Measurements from ENCODE around the gene MEG3.

MEG3 gene

GRCh38 chr14:100884456-100884855, 58.5 kb downstream of the MEG3 start:
- Mint-ChIP-seq H3K9me3 (peaks cover 6% of the 10 kb centered on the region), H3K36me3 (no peaks in the 10 kb centered on the region), H3K4me1 (no peaks in the 10 kb centered on the region), H3K4me3 (no peak overlapping the region), H3K27me3 (peaks cover 10% of the 10 kb centered on the region), H3K27ac (no peak overlapping the region)
- no peak for DNase-seq
- CTCF ChIA-PET, result no interaction called here

GRCh38 chr14:100885196-100885595, 59.3 kb downstream of the MEG3 start:
- no peak overlapping the region for H3K27ac Mint-ChIP-seq
- no peak for DNase-seq
- H3K27me3 Mint-ChIP-seq, result peaks cover 16% of the 10 kb centered on the region
- H3K9me3 Mint-ChIP-seq, result peaks cover 6% of the 10 kb centered on the region
- H3K4me3 Mint-ChIP-seq, result no peak overlapping the region
- H3K36me3 Mint-ChIP-seq, result no peaks in the 10 kb centered on the region
- CTCF ChIA-PET, result no interaction called here
- no peaks in the 10 kb centered on the region for H3K4me1 Mint-ChIP-seq

- no peak overlapping the region for H3K27ac Mint-ChIP-seq
- CTCF ChIA-PET, result no interaction called here
Observed at GRCh38 chr14:100885617-100886016, 59.7 kb downstream of the MEG3 start.

GRCh38 chr14:100887728-100888335, 61.9 kb downstream of the MEG3 start:
- no peak for DNase-seq
- peaks cover 16% of the 10 kb centered on the region for H3K27me3 Mint-ChIP-seq
- no peak overlapping the region for H3K27ac Mint-ChIP-seq
- H3K4me1 Mint-ChIP-seq, result no peaks in the 10 kb centered on the region
- H3K36me3 Mint-ChIP-seq, result no peaks in the 10 kb centered on the region
- CTCF ChIA-PET, result no interaction called here
- no peak overlapping the region for H3K4me3 Mint-ChIP-seq
- peaks cover 3% of the 10 kb centered on the region for H3K9me3 Mint-ChIP-seq

More at GRCh38 chr14:100885617-100886016, 59.7 kb downstream of the MEG3 start:
- Mint-ChIP-seq H3K36me3 (no peaks in the 10 kb centered on the region), H3K4me3 (no peak overlapping the region), H3K27me3 (peaks cover 16% of the 10 kb centered on the region), H3K9me3 (peaks cover 4% of the 10 kb centered on the region), H3K4me1 (no peaks in the 10 kb centered on the region)
- DNase-seq, result no peak

GRCh38 chr14:100888789-100889315, 62.9 kb downstream of the MEG3 start:
- Mint-ChIP-seq H3K27me3 (peaks cover 16% of the 10 kb centered on the region), H3K36me3 (no peaks in the 10 kb centered on the region), H3K4me3 (no peak overlapping the region), H3K9me3 (no peaks in the 10 kb centered on the region), H3K27ac (no peak overlapping the region), H3K4me1 (no peaks in the 10 kb centered on the region)
- CTCF ChIA-PET, result no interaction called here
- DNase-seq, result no peak

- H3K27ac Mint-ChIP-seq, result no peak overlapping the region
- H3K36me3 Mint-ChIP-seq, result no peaks in the 10 kb centered on the region
- DNase-seq, result peak; percentile 16
- H3K4me3 Mint-ChIP-seq, result no peak overlapping the region
- peaks cover 16% of the 10 kb centered on the region for H3K27me3 Mint-ChIP-seq
- no peaks in the 10 kb centered on the region for H3K4me1 Mint-ChIP-seq
- no peaks in the 10 kb centered on the region for H3K9me3 Mint-ChIP-seq
- CTCF ChIA-PET, result no interaction called here
Observed at GRCh38 chr14:100889641-100890040, 63.7 kb downstream of the MEG3 start.

- no peaks in the 10 kb centered on the region for H3K36me3 Mint-ChIP-seq
- H3K9me3 Mint-ChIP-seq, result no peaks in the 10 kb centered on the region
- no peak overlapping the region for H3K27ac Mint-ChIP-seq
- H3K4me1 Mint-ChIP-seq, result no peaks in the 10 kb centered on the region
- DNase-seq, result peak; percentile 15
- no peak overlapping the region for H3K4me3 Mint-ChIP-seq
- H3K27me3 Mint-ChIP-seq, result peaks cover 16% of the 10 kb centered on the region
- CTCF ChIA-PET, result no interaction called here
Observed at GRCh38 chr14:100890061-100890850, 64.3 kb downstream of the MEG3 start.

GRCh38 chr14:100891051-100891450, 65.1 kb downstream of the MEG3 start:
- Mint-ChIP-seq H3K27me3 (peaks cover 15% of the 10 kb centered on the region), H3K4me3 (no peak overlapping the region), H3K36me3 (no peaks in the 10 kb centered on the region), H3K27ac (no peak overlapping the region), H3K4me1 (no peaks in the 10 kb centered on the region), H3K9me3 (no peaks in the 10 kb centered on the region)
- CTCF ChIA-PET, result no interaction called here
- DNase-seq, result peak; percentile 12

- H3K9me3 Mint-ChIP-seq, result no peaks in the 10 kb centered on the region
- H3K27ac Mint-ChIP-seq, result no peak overlapping the region
- H3K27me3 Mint-ChIP-seq, result peaks cover 20% of the 10 kb centered on the region
- H3K4me1 Mint-ChIP-seq, result no peaks in the 10 kb centered on the region
- H3K36me3 Mint-ChIP-seq, result no peaks in the 10 kb centered on the region
- CTCF ChIA-PET, result no interaction called here
- DNase-seq, result no peak
- no peak overlapping the region for H3K4me3 Mint-ChIP-seq
Observed at GRCh38 chr14:100891501-100892445, 65.9 kb downstream of the MEG3 start.

GRCh38 chr14:100892496-100893227, 66.7 kb downstream of the MEG3 start:
- H3K27ac Mint-ChIP-seq, result no peak overlapping the region
- no peak overlapping the region for H3K4me3 Mint-ChIP-seq
- H3K27me3 Mint-ChIP-seq, result peaks cover 22% of the 10 kb centered on the region
- no peaks in the 10 kb centered on the region for H3K4me1 Mint-ChIP-seq
- no peak for DNase-seq
- no peaks in the 10 kb centered on the region for H3K9me3 Mint-ChIP-seq
- H3K36me3 Mint-ChIP-seq, result no peaks in the 10 kb centered on the region
- CTCF ChIA-PET, result no interaction called here

- H3K4me3 Mint-ChIP-seq, result no peak overlapping the region
- no peaks in the 10 kb centered on the region for H3K9me3 Mint-ChIP-seq
Observed at GRCh38 chr14:100893228-100893601, 67.3 kb downstream of the MEG3 start.

GRCh38 chr14:100893760-100894159, 67.8 kb downstream of the MEG3 start:
- DNase-seq, result no peak
- no peaks in the 10 kb centered on the region for H3K9me3 Mint-ChIP-seq
- H3K27me3 Mint-ChIP-seq, result peaks cover 27% of the 10 kb centered on the region
- H3K27ac Mint-ChIP-seq, result no peak overlapping the region
- no peaks in the 10 kb centered on the region for H3K36me3 Mint-ChIP-seq
- H3K4me1 Mint-ChIP-seq, result no peaks in the 10 kb centered on the region
- CTCF ChIA-PET, result no interaction called here
- no peak overlapping the region for H3K4me3 Mint-ChIP-seq

More at GRCh38 chr14:100893228-100893601, 67.3 kb downstream of the MEG3 start:
- Mint-ChIP-seq H3K27ac (no peak overlapping the region), H3K36me3 (no peaks in the 10 kb centered on the region), H3K27me3 (peaks cover 22% of the 10 kb centered on the region), H3K4me1 (no peaks in the 10 kb centered on the region)
- CTCF ChIA-PET, result no interaction called here
- DNase-seq, result no peak

- Mint-ChIP-seq H3K27me3 (peaks cover 28% of the 10 kb centered on the region), H3K27ac (no peak overlapping the region), H3K4me3 (no peak overlapping the region), H3K4me1 (no peaks in the 10 kb centered on the region), H3K36me3 (no peaks in the 10 kb centered on the region), H3K9me3 (no peaks in the 10 kb centered on the region)
- CTCF ChIA-PET, result no interaction called here
- DNase-seq, result no peak
Observed at GRCh38 chr14:100894416-100894815, 68.5 kb downstream of the MEG3 start.

- no peak overlapping the region for H3K27ac Mint-ChIP-seq
- no peaks in the 10 kb centered on the region for H3K36me3 Mint-ChIP-seq
- peaks cover 31% of the 10 kb centered on the region for H3K27me3 Mint-ChIP-seq
- H3K9me3 Mint-ChIP-seq, result no peaks in the 10 kb centered on the region
- no peak for DNase-seq
- no peak overlapping the region for H3K4me3 Mint-ChIP-seq
- CTCF ChIA-PET, result no interaction called here
- no peaks in the 10 kb centered on the region for H3K4me1 Mint-ChIP-seq
Observed at GRCh38 chr14:100895411-100895810, 69.5 kb downstream of the MEG3 start.

Data from activated naive CD4-positive, alpha-beta T cell treated with anti-CD3 and anti-CD28 coated beads, Interleukin-2, amount 10 ng/mL, durations not matched to agents 7 days and 5 days (primary cell).